Adrenal gland (tissue), 12 donors: ENCODE results near the gene PNKP. TPM values are rescaled to one million over a fixed set of nuclear protein-coding genes. Genes with fewer than 3 reads are reported as not detected.

Source experiments
- DNase-seq, 7 donors: peaks; one replicate each; pipeline ENCODE4 v3.0.0-alpha.2; 2019 to 2020
- H3K27ac ChIP-seq, 5 donors: fragments of 200-600 bp; sonication (generic) in 4 of 5; 1 replicate in 3 of 5; 2 replicates in 2 of 5; pipeline versions ENCODE4 v1.5.1 to v1.8.0; 2016 to 2020; ENCODE audit warnings: mild to moderate bottlenecking in 1 of 5
- H3K27me3 ChIP-seq: fragments of 200-600 bp; 2 replicates; pipeline ENCODE4 v1.8.0; 2021
- H3K36me3 ChIP-seq, 2 donors: fragments of 200-600 bp; replicated peaks in 1 of 2; 1 replicate in 1 of 2; 2 replicates in 1 of 2; pipeline versions ENCODE4 v1.5.1 to v1.8.0; 2018 to 2022
- H3K4me1 ChIP-seq, 2 donors: fragments of 200-600 bp; replicated peaks in 1 of 2; 1 replicate in 1 of 2; 2 replicates in 1 of 2; pipeline versions ENCODE4 v1.5.1 to v1.8.0; 2018 to 2021
- H3K4me3 ChIP-seq, 4 donors: fragments of 200-600 bp; sonication (generic) in 3 of 4; one replicate each; pipeline ENCODE4 v1.5.1; 2016 to 2018
- H3K9me3 ChIP-seq, 3 donors: fragments of 200-600 bp; sonication (generic) in 1 of 3; replicated peaks in 1 of 3; 1 replicate in 2 of 3; 2 replicates in 1 of 3; pipeline versions ENCODE4 v1.5.1 to v1.8.0; 2016 to 2021
- POLR2A ChIP-seq, 2 donors: fragments of 450-650 bp; IDR thresholded peaks; one replicate each; pipeline ENCODE4 v1.6.1; 2017; ENCODE audit warnings: antibody characterized with exemption in 2 of 2, mild to moderate bottlenecking in 2 of 2, moderate library complexity in 1 of 2
- WGBS, 4 donors: extraction: QIAGEN DNeasy Blood & Tissue Kit in 2 of 4; methylation state at CpG; one replicate each; pipeline versions ENCODE4 v1.1.5 to v1.1.7; 2013 to 2017; 5-methylcytosine and 5-hydroxymethylcytosine counted together
- intact Hi-C, 2 donors: fragments of 100-400 bp; cut with DNase I; formaldehyde crosslinking; loops; one replicate each; pipeline versions ENCODE4 v1.14.1 to v1.15.0; 2022 to 2023
- polyA plus RNA-seq, 3 donors: library from polyadenylated mRNA; stranded (reverse); fragments of 200-250 nt in 2 of 3; fragments of 350-450 nt in 1 of 3; fragmentation: Illumina TruSeq in 1 of 3; extraction: RNeasy Lipid Tissue Mini Kit (QIAGEN cat#74804) in 1 of 3; gene quantifications; one replicate each; pipeline ENCODE4 v1.2.3, GENCODE V29; 2013 to 2014
- total RNA-seq, 9 donors: library from RNA; depleted of rRNA in 4 of 9; stranded (reverse); fragments of >200 nt in 4 of 9; fragments of 120-200 nt in 1 of 9; fragmentation: NEBNext Ultra II Directional in 1 of 9; extraction: Animal tissue kit (Norgen Biotek cat#: 25700) in 1 of 9; gene quantifications; one replicate each; pipeline versions ENCODE4 v1.1.0 to v1.2.4, GENCODE V29; 2013 to 2023
- TF ChIP-seq, protein P1 (sequence below), 6 experiments: fragments of 450-650 bp in 4 of 6; fragments of 200-600 bp in 2 of 6; sonication (generic) in 1 of 6; IDR thresholded peaks; 1 replicate in 5 of 6; 2 replicates in 1 of 6; pipeline versions ENCODE4 v1.5.1 to v1.8.0; 2016 to 2021; ENCODE audit warnings: antibody characterized with exemption in 6 of 6, mild to moderate bottlenecking in 2 of 6, moderate library complexity in 1 of 6
- donor health status: healthy with polysubstance abuse.
- donor health status: Bipolar disorder and iron deficiency.
- donor health status: DM: yes; HTN: yes; CAD: no.
- donor health status: DM: no; HTN: no; CAD: no.
- donor health status: DM: no; HTN: no; CAD: no.
- donor health status: DM: yes; HTN: yes; CAD: no.

The PNKP gene
- total and polyA plus RNA-seq, 12 donors: 40.7 to 344 (median 100) TPM

GRCh38 chr19:49829200-49829599 lies 38.2 kb downstream of the PNKP start:
- Histone ChIP-seq H3K27ac (no peak overlapping the region), H3K4me1 (peaks cover 4 to 9% of the 10 kb centered on the region in 2 donors), H3K4me3 (no peak overlapping the region), H3K27me3 (no peaks in the 10 kb centered on the region), H3K9me3 (no peaks in the 10 kb centered on the region), H3K36me3 (peaks cover 0 to 64% of the 10 kb centered on the region in 2 donors)
- DNase-seq: no peak
- intact Hi-C loops: no loop called here
- WGBS, 4 donors: 83 to 93% (median 91%) methylated on average over 6 to 8 of the region's 8 CpGs
- TF ChIP-seq, protein P1, sequence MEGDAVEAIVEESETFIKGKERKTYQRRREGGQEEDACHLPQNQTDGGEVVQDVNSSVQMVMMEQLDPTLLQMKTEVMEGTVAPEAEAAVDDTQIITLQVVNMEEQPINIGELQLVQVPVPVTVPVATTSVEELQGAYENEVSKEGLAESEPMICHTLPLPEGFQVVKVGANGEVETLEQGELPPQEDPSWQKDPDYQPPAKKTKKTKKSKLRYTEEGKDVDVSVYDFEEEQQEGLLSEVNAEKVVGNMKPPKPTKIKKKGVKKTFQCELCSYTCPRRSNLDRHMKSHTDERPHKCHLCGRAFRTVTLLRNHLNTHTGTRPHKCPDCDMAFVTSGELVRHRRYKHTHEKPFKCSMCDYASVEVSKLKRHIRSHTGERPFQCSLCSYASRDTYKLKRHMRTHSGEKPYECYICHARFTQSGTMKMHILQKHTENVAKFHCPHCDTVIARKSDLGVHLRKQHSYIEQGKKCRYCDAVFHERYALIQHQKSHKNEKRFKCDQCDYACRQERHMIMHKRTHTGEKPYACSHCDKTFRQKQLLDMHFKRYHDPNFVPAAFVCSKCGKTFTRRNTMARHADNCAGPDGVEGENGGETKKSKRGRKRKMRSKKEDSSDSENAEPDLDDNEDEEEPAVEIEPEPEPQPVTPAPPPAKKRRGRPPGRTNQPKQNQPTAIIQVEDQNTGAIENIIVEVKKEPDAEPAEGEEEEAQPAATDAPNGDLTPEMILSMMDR (IDR thresholded peaks at IDR 0.05): no peak
- no peak for TF ChIP-seq POLR2A (IDR thresholded peaks at IDR 0.05)

- Histone ChIP-seq H3K27ac (peak overlapping the region in 2 of 5 donors; percentile 13 to 37), H3K9me3 (no peaks in the 10 kb centered on the region), H3K4me3 (no peak overlapping the region), H3K36me3 (peaks cover 0 to 58% of the 10 kb centered on the region in 2 donors), H3K27me3 (no peaks in the 10 kb centered on the region), H3K4me1 (peaks cover 4 to 9% of the 10 kb centered on the region in 2 donors)
- DNase-seq: peak in 2 of 7 donors; percentile 51 to 55
- TF ChIP-seq, protein P1 (IDR thresholded peaks at IDR 0.05): no peak
- no peak for TF ChIP-seq POLR2A (IDR thresholded peaks at IDR 0.05)
- intact Hi-C loops: no loop called here
- WGBS, 4 donors: 44 to 86% (median 55%) methylated on average over 13 to 14 of the region's 14 CpGs
These were observed 40.3 kb downstream of the PNKP start for GRCh38 chr19:49827034-49827433.

- Histone ChIP-seq H3K9me3 (no peaks in the 10 kb centered on the region), H3K36me3 (peaks cover 0 to 34% of the 10 kb centered on the region in 2 donors), H3K4me1 (peaks cover 21 to 28% of the 10 kb centered on the region in 2 donors), H3K4me3 (no peak overlapping the region), H3K27ac (no peak overlapping the region), H3K27me3 (no peaks in the 10 kb centered on the region)
- TF ChIP-seq, protein P1 (IDR thresholded peaks at IDR 0.05): no peak
- TF ChIP-seq POLR2A (IDR thresholded peaks at IDR 0.05): no peak
- intact Hi-C loops: no loop called here
- DNase-seq: no peak
- WGBS, 4 donors: 75 to 85% (median 83%) methylated on average over 5 to 6 of the region's 6 CpGs
These were observed 42.7 kb downstream of the PNKP start for GRCh38 chr19:49824662-49825061.

GRCh38 chr19:49823472-49823871 lies 43.9 kb downstream of the PNKP start:
- H3K9me3 ChIP-seq: no peaks in the 10 kb centered on the region
- TF ChIP-seq, protein P1 (IDR thresholded peaks at IDR 0.05): no peak
- no peak for TF ChIP-seq POLR2A (IDR thresholded peaks at IDR 0.05)
- H3K4me1 ChIP-seq: peaks cover 30 to 37% of the 10 kb centered on the region in 2 donors
- intact Hi-C loops: no loop called here
- H3K4me3 ChIP-seq: no peak overlapping the region
- DNase-seq: no peak
- no peaks in the 10 kb centered on the region for H3K27me3 ChIP-seq
- H3K27ac ChIP-seq: no peak overlapping the region
- peaks cover 0 to 22% of the 10 kb centered on the region in 2 donors for H3K36me3 ChIP-seq
- WGBS, 4 donors: 86 to 92% (median 86%) methylated on average over 11 to 12 of the region's 12 CpGs
